ENCODE results near the gene ST6GAL1. TPM values are rescaled to one million over a fixed set of nuclear protein-coding genes. Genes with fewer than 3 reads are reported as not detected.

The ST6GAL1 gene
- total RNA-seq, 1 experiment from 2014 or later: 25.6 TPM

GRCh38 chr3:187042874-187043458 is 112.6 kb downstream of the ST6GAL1 start:
- no peaks in the 10 kb centered on the region for H3K27me3 ChIP-seq (ENCODE audit: insufficient read depth, low read depth)
- H3F3A ChIP-seq (ENCODE audit: insufficient read depth, low read depth): no peaks in the 10 kb centered on the region
- no peak for DNase-seq
- peaks cover 7% of the 10 kb centered on the region; the same call in 1 of the 2 replicates for H3K36me3 ChIP-seq (ENCODE audit: low read depth)
- H3K4me2 ChIP-seq: no peak overlapping the region
- no peaks in the 10 kb centered on the region for H3K9me3 ChIP-seq (ENCODE audit: insufficient read depth, low read depth)
- H3K9me2 ChIP-seq (ENCODE audit: insufficient read depth): no peaks in the 10 kb centered on the region
- ChIA-PET CTCF (no interaction called here), POLR2A (ENCODE audit: unreplicated experiment) (interaction anchor here (0.6 kb wide), 1 partner anchor 462 kb away, joined by 4 read pairs; no protein-coding TSS in a partner anchor)
- H2AFZ ChIP-seq: no peak overlapping the region
- BruUV-seq (replicated peaks): no TSS peak
- H3K4me1 ChIP-seq (replicated peaks; ENCODE audit: insufficient read depth): no peaks in the 10 kb centered on the region
- TF ChIP-seq EZH2 (IDR thresholded peaks at IDR 0.05; ENCODE audit: low read depth) (no peak), CTCF (conservative IDR thresholded peaks at IDR 0.05) (no peak)
- no peak overlapping the region for H3K27ac ChIP-seq
- H3K4me3 ChIP-seq: no peak overlapping the region
- intact Hi-C loops (cut with micrococcal nuclease; ENCODE audit: unreplicated experiment): no loop called here
- no peaks in the 10 kb centered on the region for H3K79me2 ChIP-seq (ENCODE audit: low read depth)
- H4K20me1 ChIP-seq (ENCODE audit: insufficient read depth): no peaks in the 10 kb centered on the region

- no peak overlapping the region for H3K27ac ChIP-seq
- H3K79me2 ChIP-seq (ENCODE audit: low read depth): no peaks in the 10 kb centered on the region
- intact Hi-C loops (cut with micrococcal nuclease; ENCODE audit: unreplicated experiment): no loop called here
- no peak overlapping the region for H3K4me3 ChIP-seq
- H3K27me3 ChIP-seq (ENCODE audit: insufficient read depth, low read depth): no peaks in the 10 kb centered on the region
- peaks cover 7% of the 10 kb centered on the region; the same call in 1 of the 2 replicates for H3K36me3 ChIP-seq (ENCODE audit: low read depth)
- no TSS peak for BruUV-seq (replicated peaks)
- no peak for DNase-seq
- H3K9me2 ChIP-seq (ENCODE audit: insufficient read depth): no peaks in the 10 kb centered on the region
- H2AFZ ChIP-seq: no peak overlapping the region
- no peak for TF ChIP-seq CTCF (conservative IDR thresholded peaks at IDR 0.05)
- TF ChIP-seq EZH2 (IDR thresholded peaks at IDR 0.05; ENCODE audit: low read depth): no peak
- ChIA-PET POLR2A (ENCODE audit: unreplicated experiment) (interaction anchor here (0.5 kb wide), 1 partner anchor 161 kb away, joined by 13 read pairs; no protein-coding TSS in a partner anchor), CTCF (no interaction called here)
- H3K4me2 ChIP-seq: no peak overlapping the region
- no peaks in the 10 kb centered on the region for H3F3A ChIP-seq (ENCODE audit: insufficient read depth, low read depth)
- no peaks in the 10 kb centered on the region for H3K9me3 ChIP-seq (ENCODE audit: insufficient read depth, low read depth)
- no peaks in the 10 kb centered on the region for H4K20me1 ChIP-seq (ENCODE audit: insufficient read depth)
- H3K4me1 ChIP-seq (replicated peaks; ENCODE audit: insufficient read depth): no peaks in the 10 kb centered on the region
These were observed 113.9 kb downstream of the ST6GAL1 start for GRCh38 chr3:187044206-187044605.

- no peaks in the 10 kb centered on the region for H3K79me2 ChIP-seq (ENCODE audit: low read depth)
- POLR2A ChIA-PET (ENCODE audit: unreplicated experiment): no interaction called here
These were observed 114.7 kb downstream of the ST6GAL1 start for GRCh38 chr3:187044867-187045552.

More at GRCh38 chr3:187044867-187045552, 114.7 kb downstream of the ST6GAL1 start:
- Histone ChIP-seq H3K27ac (no peak overlapping the region), H3K4me1 (replicated peaks; ENCODE audit: insufficient read depth) (no peaks in the 10 kb centered on the region), H3K9me3 (ENCODE audit: insufficient read depth, low read depth) (no peaks in the 10 kb centered on the region), H3K27me3 (ENCODE audit: insufficient read depth, low read depth) (no peaks in the 10 kb centered on the region), H4K20me1 (ENCODE audit: insufficient read depth) (no peaks in the 10 kb centered on the region), H3K36me3 (ENCODE audit: low read depth) (peaks cover 7% of the 10 kb centered on the region; the same call in 1 of the 2 replicates), H3K4me3 (no peak overlapping the region), H2AFZ (no peak overlapping the region), H3F3A (ENCODE audit: insufficient read depth, low read depth) (no peaks in the 10 kb centered on the region), H3K4me2 (no peak overlapping the region), H3K9me2 (ENCODE audit: insufficient read depth) (no peaks in the 10 kb centered on the region)
- DNase-seq: no peak
- CTCF ChIA-PET: no interaction called here
- intact Hi-C loops (cut with micrococcal nuclease; ENCODE audit: unreplicated experiment): no loop called here
- BruUV-seq (replicated peaks): no TSS peak
- TF ChIP-seq CTCF (conservative IDR thresholded peaks at IDR 0.05): 0 out of 2 replicates have a peak, but pooled peaks have one; percentile 17
- no peak for TF ChIP-seq EZH2 (IDR thresholded peaks at IDR 0.05; ENCODE audit: low read depth)

All from PC-9 (cell line).